Osteocyte (in vitro differentiated cells): ENCODE measurements around the gene HIVEP2. TPM values are rescaled to one million over a fixed set of nuclear protein-coding genes. Genes with fewer than 3 reads are reported as not detected.

Experiments used
- DNase-seq: peaks from one replicate; pipeline ENCODE4 v3.0.0; 2021; ENCODE audit warnings: mixed read lengths; ENCODE audit not compliant: unreplicated experiment; ENCODE audit errors: extremely low spot score
- H3K27ac Mint-ChIP-seq: one replicate; pipeline ENCODE4 v1.8.0; 2021; ENCODE audit warnings: mild to moderate bottlenecking, mixed read lengths; ENCODE audit not compliant: unreplicated experiment
- H3K27me3 Mint-ChIP-seq: one replicate; pipeline ENCODE4 v1.8.0; 2021; ENCODE audit warnings: mixed read lengths; ENCODE audit not compliant: unreplicated experiment
- H3K36me3 Mint-ChIP-seq: one replicate; pipeline ENCODE4 v1.8.0; 2021; ENCODE audit warnings: mixed read lengths; ENCODE audit not compliant: unreplicated experiment
- H3K4me1 Mint-ChIP-seq: one replicate; pipeline ENCODE4 v1.8.0; 2021; ENCODE audit warnings: mixed read lengths; ENCODE audit not compliant: unreplicated experiment
- H3K4me3 Mint-ChIP-seq: one replicate; pipeline ENCODE4 v1.8.0; 2021; ENCODE audit warnings: mild to moderate bottlenecking, moderate library complexity, mixed read lengths; ENCODE audit not compliant: unreplicated experiment
- H3K9me3 Mint-ChIP-seq: one replicate; pipeline ENCODE4 v1.8.0; 2021; ENCODE audit warnings: mixed read lengths; ENCODE audit not compliant: unreplicated experiment
- total RNA-seq: library from RNA; stranded (reverse); gene quantifications from 2 replicates; pipeline ENCODE4 v1.2.1, GENCODE V29; 2021
- TF ChIP-seq, protein P1 (sequence below): fragments of 200-600 bp; sonication (generic); IDR thresholded peaks from 2 replicates; pipeline ENCODE4 v1.5.0; 2021; ENCODE audit warnings: antibody characterized with exemption, mild to moderate bottlenecking, moderate library complexity

HIVEP2 gene
- total RNA-seq, 1 donor from 2014 or later, result 39.2 TPM

DNA sequence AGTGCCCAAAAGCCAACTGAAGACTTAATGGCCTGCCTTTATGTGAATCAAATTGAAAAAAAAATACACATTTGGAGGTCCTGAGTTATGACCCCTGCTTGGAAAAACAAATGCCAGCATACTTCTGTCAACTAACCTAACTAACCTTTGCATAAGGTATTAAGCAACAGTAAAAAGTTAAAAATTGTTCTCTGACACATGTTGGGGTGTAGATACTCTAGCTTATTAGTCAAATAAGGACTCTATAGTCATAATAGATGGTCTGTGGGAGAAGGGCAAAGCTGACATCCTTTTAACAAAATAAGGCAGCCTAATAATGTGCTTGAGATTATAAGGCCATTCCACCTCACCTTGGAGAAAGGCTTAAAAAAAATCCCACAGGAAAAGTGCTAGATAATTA, 140.5 kb downstream of the HIVEP2 start:
- Mint-ChIP-seq H3K27me3 (no peaks in the 10 kb centered on the region), H3K4me3 (no peak overlapping the region), H3K36me3 (peaks cover 13% of the 10 kb centered on the region), H3K27ac (no peak overlapping the region), H3K9me3 (peaks cover 7% of the 10 kb centered on the region), H3K4me1 (peaks cover 46% of the 10 kb centered on the region)
- TF ChIP-seq, protein P1, sequence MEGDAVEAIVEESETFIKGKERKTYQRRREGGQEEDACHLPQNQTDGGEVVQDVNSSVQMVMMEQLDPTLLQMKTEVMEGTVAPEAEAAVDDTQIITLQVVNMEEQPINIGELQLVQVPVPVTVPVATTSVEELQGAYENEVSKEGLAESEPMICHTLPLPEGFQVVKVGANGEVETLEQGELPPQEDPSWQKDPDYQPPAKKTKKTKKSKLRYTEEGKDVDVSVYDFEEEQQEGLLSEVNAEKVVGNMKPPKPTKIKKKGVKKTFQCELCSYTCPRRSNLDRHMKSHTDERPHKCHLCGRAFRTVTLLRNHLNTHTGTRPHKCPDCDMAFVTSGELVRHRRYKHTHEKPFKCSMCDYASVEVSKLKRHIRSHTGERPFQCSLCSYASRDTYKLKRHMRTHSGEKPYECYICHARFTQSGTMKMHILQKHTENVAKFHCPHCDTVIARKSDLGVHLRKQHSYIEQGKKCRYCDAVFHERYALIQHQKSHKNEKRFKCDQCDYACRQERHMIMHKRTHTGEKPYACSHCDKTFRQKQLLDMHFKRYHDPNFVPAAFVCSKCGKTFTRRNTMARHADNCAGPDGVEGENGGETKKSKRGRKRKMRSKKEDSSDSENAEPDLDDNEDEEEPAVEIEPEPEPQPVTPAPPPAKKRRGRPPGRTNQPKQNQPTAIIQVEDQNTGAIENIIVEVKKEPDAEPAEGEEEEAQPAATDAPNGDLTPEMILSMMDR, result no peak
- no peak for DNase-seq

DNA sequence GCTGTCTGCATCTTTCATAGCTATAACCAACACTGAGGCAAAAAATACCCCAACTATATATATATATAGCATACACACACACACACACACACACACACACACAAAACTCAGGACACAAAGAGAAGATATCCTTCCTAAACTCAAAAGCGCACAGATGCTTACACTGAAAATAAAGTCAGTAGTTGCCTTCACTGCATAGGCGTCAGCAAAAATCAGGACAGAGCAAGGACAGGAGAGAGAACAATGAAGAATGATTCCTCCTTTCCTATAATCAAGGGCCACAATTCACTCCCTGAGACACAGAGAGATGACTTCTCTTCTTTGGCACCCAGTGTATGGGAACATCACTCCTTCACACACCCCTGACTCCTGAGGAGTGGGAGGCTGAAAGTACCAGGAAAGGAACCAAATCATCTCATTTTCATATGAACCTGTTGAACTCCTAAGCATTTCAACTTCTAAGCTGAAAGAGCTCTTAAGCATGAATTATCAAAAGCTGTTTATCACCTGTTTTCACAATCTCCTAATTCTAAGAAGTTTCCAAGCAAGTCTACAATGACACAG, 141.4 kb downstream of the HIVEP2 start:
- Mint-ChIP-seq H3K27me3 (no peaks in the 10 kb centered on the region), H3K4me3 (no peak overlapping the region), H3K4me1 (peaks cover 46% of the 10 kb centered on the region), H3K36me3 (peaks cover 13% of the 10 kb centered on the region), H3K27ac (no peak overlapping the region), H3K9me3 (peaks cover 7% of the 10 kb centered on the region)
- no peak for DNase-seq
- TF ChIP-seq, protein P1, result no peak

DNA sequence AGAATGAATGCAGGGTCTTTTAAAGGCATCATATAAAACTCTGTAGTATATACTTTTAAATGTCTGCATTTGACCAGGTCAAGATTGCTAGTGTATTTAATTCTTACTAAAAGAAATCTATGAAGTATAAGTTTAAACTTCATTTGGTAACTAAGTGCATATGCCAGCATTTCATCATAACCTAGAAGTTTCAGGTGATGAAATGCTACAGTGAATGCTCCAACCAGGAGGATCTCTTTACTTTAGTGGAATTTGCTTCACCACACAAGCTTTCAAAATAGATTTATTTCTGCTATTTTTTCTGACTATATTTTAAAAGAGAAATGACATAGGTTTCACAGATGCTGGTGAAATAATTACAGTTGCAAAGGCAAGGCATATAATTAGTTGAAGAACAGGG, 141.9 kb downstream of the HIVEP2 start:
- no peak for DNase-seq
- H3K27me3 Mint-ChIP-seq, result no peaks in the 10 kb centered on the region
- H3K4me1 Mint-ChIP-seq, result peaks cover 46% of the 10 kb centered on the region
- H3K4me3 Mint-ChIP-seq, result no peak overlapping the region
- TF ChIP-seq, protein P1, result no peak
- no peak overlapping the region for H3K27ac Mint-ChIP-seq
- H3K9me3 Mint-ChIP-seq, result peaks cover 7% of the 10 kb centered on the region
- peaks cover 13% of the 10 kb centered on the region for H3K36me3 Mint-ChIP-seq

DNA sequence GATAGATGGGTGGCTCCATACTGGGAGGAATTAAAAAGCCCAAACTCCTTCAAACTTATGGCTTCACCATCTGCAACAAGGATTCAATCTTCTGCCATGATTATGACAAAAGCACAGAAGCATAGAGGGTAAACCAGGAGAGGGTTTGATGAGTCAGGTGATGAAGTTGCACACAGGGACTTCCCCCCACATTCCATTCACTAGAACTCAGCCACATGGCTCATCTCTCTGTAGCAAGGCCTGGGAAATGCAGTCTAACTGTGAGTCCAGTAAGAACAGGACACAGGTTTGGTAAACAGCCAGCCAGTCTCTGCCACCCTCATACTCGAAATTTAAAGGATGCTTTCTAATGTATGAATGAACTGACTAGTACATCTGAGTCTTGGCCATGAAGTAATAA, 142.9 kb downstream of the HIVEP2 start:
- TF ChIP-seq, protein P1, result no peak
- no peak for DNase-seq
- Mint-ChIP-seq H3K9me3 (peaks cover 3% of the 10 kb centered on the region), H3K27ac (peak overlapping the region; percentile 56), H3K4me3 (no peak overlapping the region), H3K4me1 (peaks cover 46% of the 10 kb centered on the region), H3K36me3 (peaks cover 10% of the 10 kb centered on the region), H3K27me3 (no peaks in the 10 kb centered on the region)

DNA sequence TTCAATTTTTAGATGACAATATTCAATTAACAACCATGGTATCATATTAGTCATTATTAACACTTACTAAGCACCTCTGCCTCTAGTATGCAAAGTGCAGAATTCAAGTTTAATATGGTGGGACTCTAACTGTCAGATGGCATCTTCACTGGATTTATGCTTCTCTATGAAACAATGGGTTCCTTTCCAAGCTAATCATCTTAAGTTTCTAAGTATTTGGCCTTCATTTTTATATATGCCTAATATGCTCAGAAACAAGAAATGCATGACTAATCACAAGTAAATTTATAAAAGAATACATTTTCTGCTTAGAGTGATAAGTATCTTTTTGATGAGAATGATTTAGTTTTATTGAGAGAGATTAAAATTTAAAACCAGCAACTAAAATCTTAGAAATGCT, 144.7 kb downstream of the HIVEP2 start:
- H3K27me3 Mint-ChIP-seq, result no peaks in the 10 kb centered on the region
- no peaks in the 10 kb centered on the region for H3K9me3 Mint-ChIP-seq
- peaks cover 47% of the 10 kb centered on the region for H3K4me1 Mint-ChIP-seq
- H3K4me3 Mint-ChIP-seq, result no peak overlapping the region
- peaks cover 7% of the 10 kb centered on the region for H3K36me3 Mint-ChIP-seq
- TF ChIP-seq, protein P1, result no peak
- DNase-seq, result no peak
- no peak overlapping the region for H3K27ac Mint-ChIP-seq
